Activated CD8-positive, alpha-beta memory T cell treated with anti-CD3 and anti-CD28 coated beads, Interleukin-2, amount 10 ng/mL, durations not matched to agents 7 days and 5 days (primary cell): Measurements from ENCODE around the gene C21orf58. TPM values are rescaled to one million over a fixed set of nuclear protein-coding genes. Genes with fewer than 3 reads are reported as not detected.
A peak's percentile ranks its signal among the peaks of the same experiment; 100 is the strongest.

Source experiments
- ATAC-seq: fragments of 150-1000 bp; cut with Tn5 transposase; one replicate; pipeline ENCODE4 v1.10.0; 2021; ENCODE audit warnings: moderate library complexity
- CTCF ChIA-PET: fragments of 350-600 bp; sonication (Branson Sonifier 250); formaldehyde crosslinking; loops from one replicate; lab custom pipeline; 2021; ENCODE audit warnings: antibody characterized with exemption; lab: Charles Lee
- DNase-seq: peaks from one replicate; pipeline ENCODE4 v3.0.0-alpha.2; 2020
- H3K27ac Mint-ChIP-seq: one replicate; pipeline ENCODE4 v1.8.0; 2021; ENCODE audit warnings: mild to moderate bottlenecking, mixed read lengths
- H3K27me3 Mint-ChIP-seq: one replicate; pipeline ENCODE4 v1.8.0; 2021; ENCODE audit warnings: mixed read lengths
- H3K36me3 Mint-ChIP-seq: one replicate; pipeline ENCODE4 v1.8.0; 2021; ENCODE audit warnings: mild to moderate bottlenecking, mixed read lengths
- H3K4me1 Mint-ChIP-seq: one replicate; pipeline ENCODE4 v1.8.0; 2021; ENCODE audit warnings: mixed read lengths
- H3K4me3 Mint-ChIP-seq: one replicate; pipeline ENCODE4 v1.8.0; 2021; ENCODE audit warnings: mild to moderate bottlenecking, moderate library complexity, mixed read lengths
- H3K9me3 Mint-ChIP-seq: one replicate; pipeline ENCODE4 v1.8.0; 2022; ENCODE audit warnings: low read depth, mixed read lengths
- total RNA-seq, 2 experiments: library from RNA; stranded (reverse); gene quantifications; one replicate each; pipeline ENCODE4 v1.2.3, GENCODE V29; 2021

Gene C21orf58
- total RNA-seq, 2 experiments from 2014 or later: 48.4 to 82.1 TPM

DNA sequence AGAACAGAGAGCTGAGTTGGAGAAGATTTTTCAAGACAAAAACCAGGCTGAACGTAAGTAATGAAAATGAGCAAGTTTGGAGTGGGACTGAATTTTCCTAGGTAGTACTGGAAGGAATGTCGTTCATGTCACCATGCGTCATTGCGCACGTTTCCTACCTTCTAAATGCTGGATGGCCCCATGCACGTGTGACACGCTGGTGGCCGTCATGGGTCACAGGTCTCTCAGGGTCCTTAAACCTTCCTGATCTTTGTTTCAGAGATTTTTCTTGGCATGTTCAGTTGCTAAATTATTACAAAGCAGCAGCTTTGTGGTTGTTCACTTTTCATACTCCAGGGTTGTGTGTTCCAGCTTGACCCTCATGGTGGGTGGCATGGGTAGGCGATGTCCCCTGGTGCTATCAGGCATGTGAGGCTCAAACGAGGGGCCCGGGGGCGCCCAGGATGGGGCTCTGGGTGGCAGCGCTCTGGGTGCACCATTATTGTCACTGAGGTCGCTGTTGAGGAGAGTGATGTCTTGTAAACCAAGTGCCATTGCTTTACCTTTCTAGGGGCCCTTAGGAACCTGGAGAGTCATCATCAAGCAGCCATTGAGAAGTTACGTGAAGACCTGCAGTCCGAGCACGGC, 25.6 kb upstream of the C21orf58 start:
- ATAC-seq: no peak
- H3K36me3 Mint-ChIP-seq: peaks cover 35% of the 10 kb centered on the region

GRCh38 chr21:46347791-46348381, 24.2 kb upstream of the C21orf58 start:
- H3K9me3 Mint-ChIP-seq: no peaks in the 10 kb centered on the region
- CTCF ChIA-PET: no interaction called here
- peaks cover 29% of the 10 kb centered on the region for H3K36me3 Mint-ChIP-seq
- no peak overlapping the region for H3K4me3 Mint-ChIP-seq
- H3K27ac Mint-ChIP-seq: no peak overlapping the region
- peaks cover under 1% of the 10 kb centered on the region for H3K4me1 Mint-ChIP-seq
- DNase-seq (no peak), ATAC-seq (no peak)
- H3K27me3 Mint-ChIP-seq: no peaks in the 10 kb centered on the region

More for the DNA sequence above, 25.6 kb upstream of the C21orf58 start:
- DNase-seq: no peak
- CTCF ChIA-PET: no interaction called here
- H3K4me1 Mint-ChIP-seq: no peaks in the 10 kb centered on the region
- no peak overlapping the region for H3K4me3 Mint-ChIP-seq
- no peak overlapping the region for H3K27ac Mint-ChIP-seq
- no peaks in the 10 kb centered on the region for H3K27me3 Mint-ChIP-seq
- no peaks in the 10 kb centered on the region for H3K9me3 Mint-ChIP-seq

GRCh38 chr21:46347203-46347550, 23.5 kb upstream of the C21orf58 start:
- Mint-ChIP-seq H3K9me3 (no peaks in the 10 kb centered on the region), H3K36me3 (peaks cover 33% of the 10 kb centered on the region), H3K4me1 (peaks cover 2% of the 10 kb centered on the region), H3K4me3 (no peak overlapping the region), H3K27me3 (no peaks in the 10 kb centered on the region), H3K27ac (no peak overlapping the region)
- no peak for ATAC-seq
- CTCF ChIA-PET: no interaction called here
- DNase-seq: no peak

GRCh38 chr21:46346296-46347202, 22.9 kb upstream of the C21orf58 start:
- no peak overlapping the region for H3K4me3 Mint-ChIP-seq
- no peak overlapping the region for H3K27ac Mint-ChIP-seq
- H3K36me3 Mint-ChIP-seq: peaks cover 34% of the 10 kb centered on the region
- H3K4me1 Mint-ChIP-seq: peaks cover 2% of the 10 kb centered on the region
- H3K27me3 Mint-ChIP-seq: no peaks in the 10 kb centered on the region
- H3K9me3 Mint-ChIP-seq: no peaks in the 10 kb centered on the region
- DNase-seq (no peak), ATAC-seq (no peak)
- CTCF ChIA-PET: no interaction called here

- CTCF ChIA-PET: no interaction called here
- no peak for DNase-seq
- H3K27ac Mint-ChIP-seq: no peak overlapping the region
- peaks cover 2% of the 10 kb centered on the region for H3K4me1 Mint-ChIP-seq
- H3K27me3 Mint-ChIP-seq: no peaks in the 10 kb centered on the region
- H3K4me3 Mint-ChIP-seq: no peak overlapping the region
- ATAC-seq: no peak
- H3K9me3 Mint-ChIP-seq: no peaks in the 10 kb centered on the region
- H3K36me3 Mint-ChIP-seq: peaks cover 37% of the 10 kb centered on the region
Observed at GRCh38 chr21:46345861-46346260, 22.2 kb upstream of the C21orf58 start.

- no peak for DNase-seq
- Mint-ChIP-seq H3K4me3 (no peak overlapping the region), H3K9me3 (no peaks in the 10 kb centered on the region), H3K36me3 (peaks cover 39% of the 10 kb centered on the region), H3K27ac (no peak overlapping the region), H3K27me3 (no peaks in the 10 kb centered on the region), H3K4me1 (peaks cover 4% of the 10 kb centered on the region)
- no peak for ATAC-seq
- CTCF ChIA-PET: no interaction called here
Observed at GRCh38 chr21:46344219-46344915, 20.7 kb upstream of the C21orf58 start.

GRCh38 chr21:46340998-46341397, 17.3 kb upstream of the C21orf58 start:
- H3K9me3 Mint-ChIP-seq: no peaks in the 10 kb centered on the region
- no peak overlapping the region for H3K27ac Mint-ChIP-seq
- DNase-seq (no peak), ATAC-seq (no peak)
- peaks cover 5% of the 10 kb centered on the region for H3K4me1 Mint-ChIP-seq
- H3K4me3 Mint-ChIP-seq: no peak overlapping the region
- H3K27me3 Mint-ChIP-seq: no peaks in the 10 kb centered on the region
- peaks cover 46% of the 10 kb centered on the region for H3K36me3 Mint-ChIP-seq
- CTCF ChIA-PET: no interaction called here

GRCh38 chr21:46336603-46337002, 12.9 kb upstream of the C21orf58 start:
- H3K27me3 Mint-ChIP-seq: no peaks in the 10 kb centered on the region
- CTCF ChIA-PET: interaction anchor here (1.2 kb wide), 1 partner anchor 122 kb away, joined by 3 read pairs; no protein-coding TSS in a partner anchor
- peaks cover 3% of the 10 kb centered on the region for H3K4me1 Mint-ChIP-seq
- H3K27ac Mint-ChIP-seq: peak overlapping the region; percentile 37
- H3K36me3 Mint-ChIP-seq: peaks cover 49% of the 10 kb centered on the region
- no peak for DNase-seq
- no peak for ATAC-seq
- no peak overlapping the region for H3K4me3 Mint-ChIP-seq
- H3K9me3 Mint-ChIP-seq: no peaks in the 10 kb centered on the region

DNA sequence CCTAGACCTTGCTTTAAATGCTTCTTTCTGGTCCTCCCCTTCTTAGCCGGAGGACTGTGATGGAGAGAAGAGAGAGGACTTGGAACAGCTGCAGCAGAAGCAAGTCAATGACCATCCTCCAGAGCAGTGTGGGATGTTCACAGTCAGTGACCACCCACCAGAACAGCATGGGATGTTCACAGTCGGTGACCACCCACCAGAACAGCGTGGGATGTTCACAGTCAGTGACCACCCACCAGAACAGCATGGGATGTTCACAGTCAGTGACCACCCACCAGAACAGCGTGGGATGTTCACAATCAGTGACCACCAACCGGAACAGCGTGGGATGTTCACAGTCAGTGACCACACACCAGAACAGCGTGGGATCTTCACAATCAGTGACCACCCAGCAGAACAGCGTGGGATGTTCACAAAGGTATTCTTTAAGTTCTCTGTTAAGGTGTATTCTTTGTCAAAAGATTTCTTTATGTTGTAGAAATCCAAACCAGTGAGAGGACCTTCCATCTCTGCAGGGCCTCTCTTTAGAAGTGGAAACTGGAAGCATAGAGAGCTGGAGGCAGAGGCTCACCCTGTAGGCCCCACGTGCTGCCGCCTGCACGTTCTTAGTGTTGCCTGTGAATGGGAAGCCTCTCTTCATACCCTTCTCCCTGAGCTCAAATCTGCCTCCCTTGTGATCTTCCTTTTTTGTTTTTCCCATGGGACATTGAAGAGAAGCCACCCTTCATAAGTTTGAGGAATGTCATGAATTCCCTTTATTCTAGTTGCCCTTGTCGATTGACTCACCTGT, 10.9 kb upstream of the C21orf58 start:
- no peak for ATAC-seq

GRCh38 chr21:46329796-46330195, 6.1 kb upstream of the C21orf58 start:
- ATAC-seq (no peak), DNase-seq (no peak)
- Mint-ChIP-seq H3K27ac (no peak overlapping the region), H3K27me3 (no peaks in the 10 kb centered on the region), H3K36me3 (peaks cover 28% of the 10 kb centered on the region), H3K9me3 (no peaks in the 10 kb centered on the region), H3K4me3 (no peak overlapping the region), H3K4me1 (peaks cover 12% of the 10 kb centered on the region)
- CTCF ChIA-PET: no interaction called here

More for the DNA sequence above, 10.9 kb upstream of the C21orf58 start:
- no peak for DNase-seq
- CTCF ChIA-PET: no interaction called here
- no peak overlapping the region for H3K27ac Mint-ChIP-seq
- H3K4me3 Mint-ChIP-seq: no peak overlapping the region
- H3K9me3 Mint-ChIP-seq: no peaks in the 10 kb centered on the region
- H3K36me3 Mint-ChIP-seq: peaks cover 41% of the 10 kb centered on the region
- no peaks in the 10 kb centered on the region for H3K27me3 Mint-ChIP-seq
- H3K4me1 Mint-ChIP-seq: peaks cover 2% of the 10 kb centered on the region

- H3K4me3 Mint-ChIP-seq: no peak overlapping the region
- H3K27ac Mint-ChIP-seq: no peak overlapping the region
- H3K4me1 Mint-ChIP-seq: peaks cover 12% of the 10 kb centered on the region
- DNase-seq (no peak), ATAC-seq (no peak)
- H3K9me3 Mint-ChIP-seq: no peaks in the 10 kb centered on the region
- peaks cover 28% of the 10 kb centered on the region for H3K36me3 Mint-ChIP-seq
- CTCF ChIA-PET: no interaction called here
- no peaks in the 10 kb centered on the region for H3K27me3 Mint-ChIP-seq
Observed at GRCh38 chr21:46328151-46328550, 4.5 kb upstream of the C21orf58 start.

DNA sequence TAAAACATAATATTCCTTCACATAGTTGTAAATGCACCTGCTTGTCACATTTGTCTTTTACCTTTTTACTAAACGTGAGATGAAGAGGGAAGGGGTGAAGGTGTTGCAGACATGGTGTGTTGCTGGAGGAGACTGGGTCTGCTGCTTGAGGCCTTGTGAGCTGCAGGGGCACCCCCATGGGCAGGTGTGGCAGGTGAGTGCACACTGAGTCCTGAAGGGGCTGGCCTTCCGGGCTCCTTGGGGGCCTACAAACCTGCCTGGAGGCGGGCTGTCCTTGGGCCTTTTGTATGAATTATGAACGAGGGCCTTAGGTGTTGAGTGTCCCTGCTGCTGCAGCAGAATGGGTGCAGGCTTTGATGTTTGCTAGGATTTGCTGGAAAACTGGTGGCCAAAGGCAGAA, 4.0 kb upstream of the C21orf58 start:
- Mint-ChIP-seq H3K4me1 (peaks cover 12% of the 10 kb centered on the region), H3K27me3 (no peaks in the 10 kb centered on the region), H3K9me3 (no peaks in the 10 kb centered on the region), H3K4me3 (no peak overlapping the region), H3K27ac (no peak overlapping the region), H3K36me3 (peaks cover 33% of the 10 kb centered on the region)
- CTCF ChIA-PET: no interaction called here
- DNase-seq (no peak), ATAC-seq (no peak)
